UCSD-AML1 (cell line): ENCODE measurements around the gene B3GAT2.

Source experiments
- DNase-seq: peaks from one replicate; lab custom pipeline; 2025; ENCODE audit not compliant: unreplicated experiment; lab: John Stamatoyannopoulos, UW

Gene B3GAT2

DNA sequence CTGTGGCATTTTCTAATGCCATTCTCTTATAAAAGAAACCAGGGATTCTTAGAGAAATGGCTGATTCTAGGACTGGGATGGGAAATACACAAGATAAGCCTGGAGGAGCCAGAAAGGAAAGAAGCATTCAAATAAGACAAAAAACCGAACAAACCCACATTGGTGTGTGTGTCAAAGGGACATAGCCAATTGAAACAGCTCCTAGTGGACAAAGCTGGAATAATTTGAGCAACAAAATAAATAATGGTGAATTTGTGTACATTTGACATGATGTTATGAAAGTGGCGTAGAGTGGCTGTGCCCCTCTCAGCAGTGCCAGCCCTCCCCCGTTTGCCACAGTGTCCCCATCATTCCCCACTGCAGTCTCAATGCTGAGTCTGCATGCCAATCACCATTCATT is 55.5 kb downstream of the B3GAT2 start:
- DNase-seq: no peak

DNA sequence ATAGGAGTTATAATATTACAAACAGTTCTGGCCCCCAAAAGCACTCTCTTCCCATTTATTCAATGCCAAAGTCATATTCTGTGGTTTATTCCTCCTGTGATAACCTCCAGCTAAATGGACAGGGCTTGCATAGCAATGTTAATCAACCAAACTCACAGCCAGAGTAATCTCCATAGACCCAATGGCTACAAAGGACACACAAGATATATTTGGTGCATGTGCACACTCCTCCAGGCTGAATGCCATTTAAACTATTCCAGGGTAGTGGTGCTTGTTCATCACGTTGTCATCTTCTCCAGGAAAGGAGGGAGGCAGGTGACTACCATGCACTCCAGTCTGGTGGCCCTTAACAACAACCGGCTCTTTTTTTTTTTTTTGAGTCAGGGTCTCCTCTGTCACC is 56.8 kb downstream of the B3GAT2 start:
- no peak for DNase-seq

DNA sequence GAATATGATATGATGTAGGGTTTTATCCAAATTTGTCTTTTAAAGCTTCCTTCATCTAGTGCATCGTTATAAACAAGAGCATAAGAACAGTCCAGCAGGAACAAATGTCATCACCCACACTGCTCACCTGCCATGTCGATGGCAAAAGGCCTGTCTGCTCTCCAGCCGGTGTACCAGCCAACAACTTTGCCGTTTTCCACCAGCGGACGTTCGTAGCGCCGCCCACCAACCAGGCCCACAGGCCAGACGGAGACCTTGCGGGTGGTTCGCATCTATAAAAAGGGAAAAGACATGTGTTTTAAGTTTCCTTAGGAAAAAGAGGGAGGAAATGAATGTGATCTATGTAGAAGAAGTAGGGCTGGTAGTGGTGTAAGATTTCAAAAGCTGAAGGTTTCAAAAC is 62.9 kb downstream of the B3GAT2 start:
- DNase-seq: no peak

DNA sequence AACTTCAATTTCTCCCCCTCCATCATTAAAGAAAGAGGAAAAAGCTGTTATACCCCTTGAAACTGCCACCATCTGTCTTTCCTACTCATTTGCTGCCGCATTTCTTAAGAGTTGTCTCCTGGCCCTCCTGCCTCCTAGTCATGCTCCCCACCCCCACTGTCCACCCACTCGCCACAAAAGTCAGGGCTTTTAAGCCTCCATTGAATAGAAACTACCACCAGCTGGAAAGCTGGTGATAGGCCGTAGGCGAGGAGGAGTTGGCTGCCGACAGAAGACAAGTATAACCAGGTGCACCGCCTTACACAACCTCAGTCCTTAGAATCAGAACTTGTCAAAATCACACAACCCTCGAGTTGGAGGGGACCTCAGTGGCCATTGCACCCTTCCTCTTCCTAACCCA is 67.6 kb downstream of the B3GAT2 start:
- no peak for DNase-seq

DNA sequence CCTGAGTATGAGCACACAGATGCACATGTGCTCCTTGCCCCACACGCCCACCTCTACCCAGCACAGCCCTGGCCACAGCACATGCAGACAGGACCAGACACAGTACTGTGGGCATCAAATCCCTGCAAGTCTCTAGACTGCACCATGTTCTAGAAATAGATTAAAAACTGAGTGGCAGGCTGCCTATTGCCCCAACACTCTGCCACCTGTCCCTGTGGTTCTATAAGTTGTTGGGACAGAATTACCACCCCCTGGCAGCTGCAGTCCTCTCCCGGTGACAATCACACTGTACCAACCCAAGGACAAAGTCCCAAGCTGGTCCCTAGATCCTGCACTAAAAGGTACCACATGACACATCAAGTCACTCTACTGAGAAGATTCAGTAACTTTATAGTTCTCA is 70.2 kb downstream of the B3GAT2 start:
- peak; percentile 8 for DNase-seq

DNA sequence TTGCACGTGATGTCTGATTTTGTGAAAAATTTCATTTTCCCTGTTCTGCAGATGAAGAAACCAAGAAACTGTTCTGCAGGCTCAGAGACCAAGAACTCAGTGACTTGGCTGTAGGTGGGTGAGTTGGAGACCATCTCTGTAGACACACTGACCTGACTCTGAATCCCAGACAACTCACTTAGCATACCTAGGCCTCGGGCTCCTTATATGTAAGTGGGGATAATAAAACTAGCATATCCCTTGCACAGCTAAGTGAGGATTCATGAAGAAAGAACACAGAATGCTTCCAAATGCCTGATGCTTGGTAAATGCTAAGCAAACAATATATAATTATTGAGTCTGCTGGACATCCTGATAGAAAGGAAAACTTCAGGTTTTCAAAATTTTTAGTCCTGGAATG is 70.8 kb downstream of the B3GAT2 start:
- no peak for DNase-seq

DNA sequence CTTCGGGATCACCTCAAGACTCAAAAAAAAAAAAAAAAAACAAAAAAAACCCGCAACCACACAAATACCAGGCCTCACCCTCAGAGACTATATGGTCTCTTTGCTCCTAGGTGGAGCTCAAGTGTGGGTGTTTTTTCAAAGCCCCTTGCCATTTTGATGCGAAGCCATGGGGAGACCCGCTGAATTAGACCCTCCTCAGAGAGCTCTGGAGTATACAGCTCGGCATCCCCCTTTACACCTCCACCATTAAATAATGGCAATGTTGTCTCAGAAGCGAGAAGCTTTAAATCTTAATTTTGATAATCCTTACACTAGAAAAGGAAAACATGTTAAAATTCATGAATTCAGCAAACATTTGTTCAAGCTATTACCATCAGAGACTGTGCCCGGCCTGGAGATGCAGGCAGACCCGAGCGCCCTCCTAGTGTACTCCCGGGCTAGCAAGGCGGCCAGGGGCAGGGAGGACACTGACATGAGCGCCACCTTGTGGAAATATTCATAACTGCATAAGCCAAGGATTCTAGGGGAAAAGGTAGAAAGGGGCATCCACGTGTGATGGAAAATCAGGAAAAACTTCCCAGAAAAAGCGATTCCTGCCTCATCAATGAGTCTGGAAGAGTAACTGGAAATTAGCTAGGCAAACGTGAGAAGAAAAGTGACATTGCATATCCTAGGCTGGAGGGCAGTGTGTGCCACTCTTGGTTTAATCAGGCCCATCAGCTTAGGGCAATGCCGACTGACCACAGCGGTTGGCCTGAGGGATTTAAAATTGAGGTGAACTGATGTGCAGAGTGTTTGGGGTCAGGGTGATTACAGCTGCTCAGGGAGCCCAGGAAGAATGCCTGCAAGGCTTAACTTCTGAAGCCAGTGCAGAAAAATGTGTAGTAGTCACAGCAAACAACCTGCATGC is 72.5 kb downstream of the B3GAT2 start:
- peak; percentile 27 for DNase-seq

DNA sequence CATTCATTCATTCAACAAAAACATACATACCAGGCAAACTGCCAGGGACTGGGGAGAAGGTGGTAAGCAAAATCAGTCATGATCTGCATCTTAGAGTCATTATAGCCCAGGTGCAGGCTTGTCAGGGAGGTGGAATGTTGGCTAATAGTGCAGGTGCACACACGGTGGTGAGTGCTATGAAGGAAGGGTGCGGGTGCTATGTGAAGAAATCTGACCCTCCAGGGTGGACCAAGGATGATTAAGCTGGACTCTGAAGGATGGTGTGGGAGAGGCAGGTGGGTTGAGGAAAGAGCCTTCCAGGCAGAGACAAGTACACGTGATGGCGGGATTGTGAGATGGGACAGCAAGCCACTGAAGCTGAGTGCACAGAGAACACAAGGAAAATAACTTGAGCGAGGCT is 77.4 kb downstream of the B3GAT2 start:
- no peak for DNase-seq

DNA sequence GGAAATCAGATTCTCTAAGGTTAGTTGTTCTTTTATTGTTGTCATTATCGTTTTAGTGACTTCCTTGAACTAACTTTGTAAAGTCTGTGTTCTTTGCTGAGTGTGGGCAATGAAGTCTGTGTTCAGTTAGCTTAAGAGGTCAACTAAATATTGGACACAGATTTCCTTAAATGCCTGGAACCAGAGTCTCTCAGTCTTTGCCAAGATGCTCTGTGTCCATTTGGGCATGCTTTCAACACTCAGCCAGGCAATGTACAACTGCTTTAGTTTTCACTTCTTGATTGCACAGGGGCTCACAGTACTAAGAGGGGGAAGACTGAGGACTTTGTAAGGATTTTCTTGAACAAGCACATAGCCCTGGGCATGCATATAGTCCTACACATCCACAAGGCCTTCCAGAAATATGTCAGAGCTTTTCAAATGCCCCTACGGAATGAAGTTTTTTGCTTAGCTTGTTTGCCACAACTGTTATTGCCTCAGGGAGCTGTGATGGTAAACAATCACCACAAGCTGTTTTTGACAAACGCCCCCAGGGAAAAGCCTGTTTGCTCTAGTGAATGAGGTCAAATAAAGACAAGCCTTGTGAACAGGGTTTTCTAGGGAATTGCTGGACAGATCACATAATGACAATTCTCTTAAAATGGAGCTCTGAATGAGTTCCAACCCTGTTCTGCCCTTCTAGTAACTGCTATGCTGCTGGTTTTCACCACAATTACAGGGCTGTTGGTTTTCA is 82.5 kb downstream of the B3GAT2 start:
- DNase-seq: no peak

DNA sequence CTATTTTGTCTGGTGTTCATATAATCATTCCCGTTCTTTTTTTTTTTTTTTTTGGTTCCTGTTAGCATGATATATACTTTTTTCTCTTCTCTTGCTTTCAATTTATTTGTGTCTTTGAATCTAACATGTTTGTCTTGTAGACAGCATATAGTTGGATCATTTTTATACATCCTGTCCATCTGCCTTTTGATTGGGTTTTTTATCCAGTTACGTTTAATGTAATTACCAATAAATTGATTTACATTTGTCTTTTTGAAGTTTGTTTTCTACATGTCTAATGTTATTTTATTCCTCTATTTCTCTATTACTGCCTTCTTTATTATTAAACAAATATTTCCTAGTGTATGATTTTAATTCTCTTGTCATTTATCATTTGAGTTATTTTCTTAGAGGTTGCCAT is 84.4 kb downstream of the B3GAT2 start:
- DNase-seq: no peak

DNA sequence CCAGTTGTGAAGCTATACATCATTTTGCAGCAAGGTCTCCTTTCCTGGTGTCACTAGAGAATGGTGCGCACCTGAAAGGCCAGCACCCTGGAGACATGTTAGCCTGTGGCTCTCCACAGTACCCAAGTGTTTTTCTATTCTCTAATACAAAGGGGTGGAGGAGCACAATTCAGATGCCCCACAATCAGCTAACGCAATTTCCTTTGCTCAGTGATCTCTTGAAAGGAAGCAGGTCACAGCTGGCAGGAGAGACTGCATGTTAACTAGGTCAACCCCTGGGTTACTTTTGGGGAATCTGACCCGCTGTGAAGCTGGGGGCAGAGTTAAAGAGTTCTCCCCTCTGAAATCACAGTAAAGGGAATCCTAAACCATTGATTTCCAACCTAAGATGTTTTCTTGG is 92.5 kb downstream of the B3GAT2 start:
- peak; percentile 7 for DNase-seq

DNA sequence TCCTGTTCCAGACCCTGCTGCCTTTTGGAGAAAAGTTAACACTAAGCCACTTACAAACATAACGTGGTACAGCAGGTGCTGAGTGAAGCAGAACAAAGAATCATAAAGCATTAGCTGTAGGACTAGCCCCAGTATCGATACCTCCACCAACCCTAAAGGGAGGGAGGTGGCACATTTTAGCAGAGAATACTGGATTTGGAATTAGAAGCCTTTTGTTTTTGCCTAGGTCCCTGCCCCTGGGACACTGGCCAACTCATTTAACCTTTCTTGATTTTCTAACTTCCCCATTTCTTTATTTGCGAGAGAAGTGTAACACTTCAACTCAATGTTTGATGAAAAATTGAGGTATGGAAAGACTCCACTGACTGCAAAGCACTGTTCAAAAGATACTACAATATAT is 93.5 kb downstream of the B3GAT2 start:
- DNase-seq: no peak

DNA sequence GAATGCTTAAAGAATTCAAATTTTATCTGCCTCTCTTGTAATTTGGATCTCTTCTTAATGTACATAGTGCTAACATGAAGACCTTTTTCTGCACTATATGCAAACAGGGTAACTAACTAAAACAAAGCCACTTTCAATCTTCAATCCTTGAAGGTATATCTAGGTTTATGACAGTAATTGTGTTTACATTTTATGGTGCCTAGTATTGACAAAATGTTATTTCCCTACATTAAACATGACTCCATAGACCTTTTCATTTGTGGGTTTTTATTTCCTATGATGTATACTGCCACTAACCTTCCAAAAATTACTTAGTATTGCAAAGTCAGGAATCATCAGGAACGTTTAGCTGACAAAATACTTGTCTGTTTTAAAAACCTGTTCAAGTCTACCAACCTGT is 95.9 kb downstream of the B3GAT2 start:
- no peak for DNase-seq

DNA sequence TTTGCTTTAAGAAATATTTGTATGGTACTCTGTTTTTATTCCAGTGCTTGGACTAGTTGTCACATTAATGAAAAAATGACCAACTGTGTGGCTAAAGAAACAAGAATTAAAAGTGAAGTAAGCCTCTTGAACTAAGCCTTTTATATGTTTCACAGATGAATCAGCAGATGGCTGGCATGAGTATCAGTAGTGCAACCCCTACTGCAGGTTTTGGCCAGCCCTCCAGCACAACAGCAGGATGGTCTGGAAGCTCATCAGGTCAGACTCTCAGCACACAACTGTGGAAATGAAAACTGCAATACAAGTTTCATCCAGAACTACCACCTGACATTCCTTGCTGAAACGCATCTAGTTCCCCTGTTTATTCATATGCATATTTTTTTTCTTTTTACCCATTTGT is 96.8 kb downstream of the B3GAT2 start:
- DNase-seq: no peak

DNA sequence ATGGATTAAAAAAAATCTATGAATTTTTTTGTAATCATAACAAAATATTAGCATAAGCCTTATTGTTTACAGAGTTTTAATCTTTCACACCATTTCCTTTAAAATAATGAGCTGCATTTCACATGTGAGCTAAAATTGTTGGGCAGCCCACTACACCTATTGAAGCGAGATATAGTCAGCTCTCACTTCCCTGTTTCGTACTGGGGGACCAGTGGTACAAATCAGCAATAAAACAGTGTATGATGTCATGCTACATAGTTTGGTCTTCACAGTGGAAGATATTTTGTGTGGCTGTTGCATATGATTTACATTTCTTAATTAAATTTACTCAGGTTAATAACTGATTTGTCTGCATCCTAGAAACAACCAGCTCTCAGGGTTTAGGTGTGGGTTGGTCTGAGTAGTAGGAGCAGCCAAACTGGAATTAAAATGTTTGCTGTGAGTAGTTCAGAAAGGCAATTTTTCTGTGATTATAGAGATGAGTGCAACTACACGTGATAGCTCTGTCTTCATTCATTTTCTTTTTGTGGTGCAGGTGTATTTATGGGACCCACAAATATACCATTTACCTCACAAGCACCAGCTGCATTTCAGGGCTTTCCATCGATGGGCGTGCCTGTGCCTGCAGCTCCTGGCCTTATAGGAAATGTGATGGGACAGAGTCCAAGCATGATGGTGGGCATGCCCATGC is 99.3 kb downstream of the B3GAT2 start:
- DNase-seq: no peak

DNA sequence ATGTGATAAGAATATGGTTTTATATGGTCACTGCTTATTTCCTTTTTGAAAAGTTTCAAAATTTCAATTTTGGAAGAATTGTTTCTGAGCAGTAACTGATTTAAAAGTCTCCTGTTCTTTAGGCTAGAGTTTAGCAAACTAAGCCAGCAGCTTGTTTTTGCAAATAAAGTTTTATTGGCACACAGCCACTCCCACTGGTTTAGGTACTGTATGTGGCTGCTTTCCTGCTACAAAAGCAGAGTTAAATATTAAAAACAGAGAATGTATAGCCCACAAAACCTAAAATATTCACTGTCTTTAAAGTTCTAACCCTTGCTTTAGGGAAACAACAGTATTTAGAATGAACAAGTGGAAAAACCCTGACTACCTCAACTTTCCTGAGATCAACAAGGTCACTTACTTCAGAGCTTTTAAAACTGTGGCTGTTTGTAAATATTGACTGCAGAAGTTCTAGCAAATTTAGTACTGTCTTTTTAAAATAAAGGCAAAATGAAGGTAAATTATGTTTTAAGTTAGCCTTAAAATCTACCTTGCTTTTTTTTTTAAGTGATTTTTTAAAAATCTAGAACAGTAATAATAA is 104.1 kb downstream of the B3GAT2 start:
- no peak for DNase-seq

DNA sequence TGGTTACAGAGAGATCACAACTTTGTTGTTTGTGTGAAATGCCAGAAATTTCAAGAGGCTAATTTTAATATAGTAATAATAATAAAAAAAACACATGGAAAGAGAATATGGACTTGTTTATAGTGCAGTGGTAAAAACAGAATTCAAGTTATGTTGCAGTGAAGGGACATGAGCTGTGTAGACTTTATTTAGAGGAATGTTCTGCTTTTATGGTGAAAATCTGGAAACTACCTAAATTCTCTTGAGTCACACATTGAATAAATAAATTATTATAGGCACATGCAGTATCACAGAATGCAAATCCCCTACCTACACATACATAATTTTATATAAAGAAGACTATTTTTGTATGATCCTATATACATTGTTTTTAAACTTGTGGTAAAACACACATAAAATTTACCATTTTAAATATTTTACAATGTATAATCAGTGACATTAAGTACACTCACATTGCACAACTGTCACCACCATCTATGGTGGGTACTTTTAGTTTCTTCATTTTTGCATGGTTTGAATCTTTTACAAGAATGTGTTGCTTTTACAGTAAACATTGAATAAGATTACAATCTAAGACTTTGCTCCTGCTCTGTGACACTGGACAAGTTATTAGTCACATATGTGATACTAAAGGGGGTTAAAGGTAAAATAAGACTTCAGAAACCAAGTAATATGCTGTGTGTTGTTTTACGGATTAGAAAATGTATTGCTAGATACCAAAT is 107.4 kb downstream of the B3GAT2 start:
- DNase-seq: no peak

DNA sequence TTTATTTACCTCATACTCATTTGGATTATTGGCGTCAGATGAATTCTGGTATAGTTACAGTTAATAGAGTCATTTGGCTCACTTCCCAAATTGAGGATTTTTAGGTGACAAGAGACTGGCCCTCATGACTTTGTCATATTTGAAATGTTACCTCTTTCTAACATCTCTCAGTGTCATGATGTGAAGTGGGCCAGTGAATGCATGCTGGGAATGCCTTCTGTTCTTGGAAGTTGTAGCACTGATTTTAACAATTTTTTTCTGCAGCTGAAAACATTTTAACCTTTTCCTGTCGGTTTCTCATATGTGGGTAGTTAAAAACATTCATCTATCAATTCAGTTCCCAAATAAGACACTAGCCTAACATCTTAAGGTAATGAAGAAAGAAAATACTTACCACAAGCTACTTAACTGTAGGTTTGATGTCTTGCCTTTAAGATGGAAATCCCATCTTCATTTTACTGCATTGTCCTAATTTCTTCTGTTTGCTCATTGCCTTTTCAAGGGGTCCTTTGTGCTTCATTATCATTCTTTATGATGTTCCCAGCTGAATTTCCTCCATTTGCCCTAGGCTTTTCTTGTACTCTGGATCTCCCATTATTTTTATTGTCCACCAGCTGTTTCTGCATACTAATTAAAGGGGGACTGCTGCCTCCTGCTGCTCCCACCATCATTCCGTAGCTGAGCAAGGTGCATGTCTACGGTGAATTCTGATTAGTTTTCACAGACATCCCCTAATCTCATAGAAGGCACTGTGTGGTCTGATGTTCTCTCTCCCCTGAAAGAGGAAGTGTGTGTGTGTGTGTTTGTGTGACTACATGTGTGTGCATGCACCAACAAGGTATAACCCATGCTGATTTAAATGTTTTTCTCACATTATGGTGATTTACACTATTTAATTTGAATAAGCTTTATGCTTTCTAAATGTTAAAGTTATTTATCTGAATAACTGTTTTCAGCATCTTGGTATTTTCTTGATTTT is 109.5 kb downstream of the B3GAT2 start:
- DNase-seq: no peak

DNA sequence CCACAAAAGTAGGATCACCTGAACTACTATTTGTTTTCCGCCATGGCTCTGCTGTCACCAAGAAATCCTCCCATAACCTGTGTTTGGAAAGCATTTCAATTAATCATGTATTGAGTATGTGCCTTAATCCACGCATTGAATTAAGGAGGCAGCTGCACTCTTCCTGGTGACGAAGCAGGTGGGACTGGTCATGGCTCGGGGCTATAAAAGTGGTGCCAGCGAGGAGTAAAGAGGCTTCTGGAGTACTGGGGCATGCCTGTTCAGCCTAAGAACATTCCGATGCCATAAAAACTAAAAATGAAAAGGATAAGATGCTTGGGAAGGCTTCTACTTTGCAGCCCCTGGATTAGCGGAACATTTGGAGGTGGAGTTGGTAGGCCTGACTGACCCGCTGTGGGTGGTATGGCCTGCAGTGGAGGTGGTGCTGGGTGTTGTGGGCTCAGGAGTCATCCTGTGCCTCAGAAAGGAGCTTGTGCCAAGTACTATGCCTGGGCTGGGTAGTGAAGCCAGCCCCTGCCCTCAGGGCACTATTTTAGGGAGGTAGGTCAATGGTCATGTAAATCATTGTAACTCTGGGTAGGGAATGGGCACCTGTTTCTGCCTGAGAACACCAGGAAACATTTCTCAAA is 110.5 kb downstream of the B3GAT2 start:
- DNase-seq: no peak
